Muscle of arm (tissue), 12 donors: ENCODE measurements around the gene BCLAF1. TPM values are rescaled to one million over a fixed set of nuclear protein-coding genes. Genes with fewer than 3 reads are reported as not detected.

ENCODE experiments used
- DNase-seq: peaks from one replicate; pipeline ENCODE4 v3.0.0-alpha.2; 2013
- polyA plus RNA-seq, 12 donors: library from polyadenylated mRNA; unstranded; fragments of 120-200 nt; gene quantifications; one replicate each; pipeline ENCODE4 v1.2.1, GENCODE V29; 2013; ENCODE audit not compliant: insufficient read length in 12 of 12

Gene BCLAF1
- polyA plus RNA-seq, 12 donors = 88.6 to 663 (median 140) TPM

DNA sequence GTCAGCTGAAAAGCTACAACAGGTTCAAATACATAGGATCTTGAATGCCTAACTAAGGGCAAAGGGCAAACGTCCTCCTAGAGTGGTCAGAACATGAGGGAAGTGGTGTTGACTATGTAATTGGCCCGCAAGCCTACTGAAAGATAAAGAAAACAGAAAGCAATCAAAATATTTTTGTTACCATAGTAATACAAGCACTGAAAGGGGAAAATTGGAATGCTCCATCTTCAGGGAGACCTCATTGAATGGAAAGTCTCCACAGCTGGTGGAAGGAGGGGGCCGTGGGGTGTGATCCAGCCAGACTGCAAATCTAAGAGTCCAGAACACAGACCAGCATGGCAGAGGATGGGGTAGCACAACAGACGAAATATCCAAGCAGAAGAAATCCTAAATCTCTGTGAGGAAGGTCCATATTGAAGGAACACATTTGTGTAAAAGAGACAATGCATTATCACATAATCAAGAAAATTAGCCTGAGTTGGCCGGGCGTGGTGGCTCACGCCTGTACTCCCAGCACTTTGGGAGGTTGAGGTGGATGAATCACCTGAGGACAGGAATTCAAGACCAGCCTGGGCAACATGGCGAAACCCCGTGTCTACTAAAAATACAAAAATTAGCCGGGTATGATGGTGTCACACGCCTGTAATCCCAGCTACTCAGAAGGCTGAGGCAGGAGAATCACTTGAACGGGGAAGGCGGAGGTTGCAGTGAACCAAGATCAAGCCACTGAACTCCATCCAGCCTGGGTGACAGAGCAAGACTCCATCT lies 79.1 kb downstream of the BCLAF1 start:
- peak; percentile 49 for DNase-seq

GRCh38 chr6:136209496-136209895 lies 80.2 kb downstream of the BCLAF1 start:
- DNase-seq = no peak

GRCh38 chr6:136208783-136209182 lies 80.9 kb downstream of the BCLAF1 start:
- no peak for DNase-seq

Other genes starting within 250 kb of the BCLAF1 start
- 1 to 10 TPM in 10 of 12 donors, not detected in 2; 1.1 to 3.1 (median 1.6) TPM for gene MTFR2, start 39.5 kb downstream of the BCLAF1 start, polyA plus RNA-seq